OCI-LY1 (cell line): ENCODE results near the gene FEM1A.
A peak's percentile ranks its signal among the peaks of the same experiment; 100 is the strongest.
"Not testable (repeated sequence)": the region's sequence is repeated elsewhere in the genome, so short reads cannot be mapped to it uniquely, and the experiment has no call there.

ENCODE experiments used
- H2AFZ ChIP-seq: fragments of 200-600 bp; sonication (generic), shearing (Covaris generic); 2 replicates; pipeline ENCODE4 v1.6.0; 2014; ENCODE audit warnings: antibody characterized with exemption, mild to moderate bottlenecking, low read length
- H3F3A ChIP-seq: fragments of 200-600 bp; sonication (generic), shearing (Covaris generic); 2 replicates; pipeline ENCODE4 v1.6.0; 2014; ENCODE audit warnings: mild to moderate bottlenecking, antibody characterized with exemption, low read length, moderate library complexity; ENCODE audit not compliant: insufficient read depth
- H3K27ac ChIP-seq: fragments of 200-600 bp; sonication (generic); 2 replicates; pipeline ENCODE4 v1.5.1; 2014; ENCODE audit warnings: low read length, mixed run types, mild to moderate bottlenecking, low read depth; ENCODE audit not compliant: poor library complexity, severe bottlenecking
- H3K27me3 ChIP-seq: fragments of 200-600 bp; sonication (generic); 2 replicates; pipeline ENCODE4 v1.6.0; 2014; ENCODE audit warnings: antibody characterized with exemption, mild to moderate bottlenecking, low read length, moderate library complexity; ENCODE audit not compliant: insufficient read depth
- H3K36me3 ChIP-seq: fragments of 200-600 bp; sonication (generic); 2 replicates; pipeline ENCODE4 v1.6.1; 2014; ENCODE audit warnings: mild to moderate bottlenecking, antibody characterized with exemption, low read length, moderate library complexity, mixed read lengths; ENCODE audit not compliant: insufficient read depth
- H3K4me1 ChIP-seq: fragments of 200-600 bp; sonication (generic); 2 replicates; pipeline ENCODE4 v1.5.1; 2014; ENCODE audit warnings: mild to moderate bottlenecking, low read length, moderate library complexity; ENCODE audit not compliant: insufficient read depth, severe bottlenecking
- H3K4me2 ChIP-seq: fragments of 200-600 bp; sonication (generic), shearing (Covaris generic); 2 replicates; pipeline ENCODE4 v1.6.1; 2014; ENCODE audit warnings: low read length
- H3K4me3 ChIP-seq: fragments of 200-600 bp; sonication (generic); 2 replicates; pipeline ENCODE4 v1.5.1; 2014; ENCODE audit warnings: low read length, low read depth, mild to moderate bottlenecking, mixed read lengths; ENCODE audit not compliant: poor library complexity, severe bottlenecking
- H3K79me2 ChIP-seq: fragments of 200-600 bp; shearing (Covaris generic); 2 replicates; pipeline ENCODE4 v1.6.1; 2016; ENCODE audit warnings: mixed run types, low read length, mixed read lengths; ENCODE audit not compliant: insufficient read depth
- H3K9ac ChIP-seq: fragments of 200-600 bp; sonication (generic), shearing (Covaris generic); 2 replicates; pipeline ENCODE4 v1.6.1; 2014; ENCODE audit warnings: mild to moderate bottlenecking, low read length, mixed read lengths
- H3K9me2 ChIP-seq: fragments of 200-600 bp; sonication (generic), shearing (Covaris generic); 2 replicates; pipeline ENCODE4 v1.6.1; 2014; ENCODE audit warnings: low read depth, mild to moderate bottlenecking, low read length, mixed read lengths
- H3K9me3 ChIP-seq: fragments of 200-600 bp; shearing (Covaris generic); 2 replicates; pipeline ENCODE4 v1.6.1; 2014; ENCODE audit warnings: low read length, mixed read lengths
- H4K20me1 ChIP-seq: fragments of 200-600 bp; sonication (generic), shearing (Covaris generic); 2 replicates; pipeline ENCODE4 v1.6.0; 2016; ENCODE audit warnings: mild to moderate bottlenecking, low read length; ENCODE audit not compliant: insufficient read depth
- EZH2 ChIP-seq: fragments of 200-600 bp; sonication (generic), shearing (Covaris generic); IDR thresholded peaks from 2 replicates; pipeline ENCODE4 v1.8.0; 2017; ENCODE audit warnings: borderline replicate concordance, mixed run types, mild to moderate bottlenecking, antibody characterized with exemption, low read length, moderate library complexity, mixed read lengths
- TF ChIP-seq, protein P1 (sequence below): fragments of 200-600 bp; sonication (generic), shearing (Covaris generic); IDR thresholded peaks from 2 replicates; pipeline ENCODE4 v1.5.1; 2017; ENCODE audit warnings: mild to moderate bottlenecking, antibody characterized with exemption, low read length, moderate library complexity, mixed read lengths

FEM1A gene

GRCh38 chr19:4791183-4792018, at the start of gene FEM1A:
Gene FEM1A, plus strand, starts transcription at chr19:4791734. Its CDS starts 121 bp downstream, at chr19:4791855.
- H3K9me2 ChIP-seq: no peaks in the 10 kb centered on the region
- 0 out of 2 replicates have a peak within 1 kb of the TSS, but pooled peaks have one; percentile 37 for H2AFZ ChIP-seq
- no peaks in the 10 kb centered on the region for H3F3A ChIP-seq
- H3K4me2 ChIP-seq: peak within 1 kb of the TSS; percentile 79
- peaks cover 39% of the 10 kb centered on the region for H3K36me3 ChIP-seq
- peaks cover 40% of the 10 kb centered on the region for H3K4me1 ChIP-seq
- TF ChIP-seq EZH2: no peak
- TF ChIP-seq, protein P1, sequence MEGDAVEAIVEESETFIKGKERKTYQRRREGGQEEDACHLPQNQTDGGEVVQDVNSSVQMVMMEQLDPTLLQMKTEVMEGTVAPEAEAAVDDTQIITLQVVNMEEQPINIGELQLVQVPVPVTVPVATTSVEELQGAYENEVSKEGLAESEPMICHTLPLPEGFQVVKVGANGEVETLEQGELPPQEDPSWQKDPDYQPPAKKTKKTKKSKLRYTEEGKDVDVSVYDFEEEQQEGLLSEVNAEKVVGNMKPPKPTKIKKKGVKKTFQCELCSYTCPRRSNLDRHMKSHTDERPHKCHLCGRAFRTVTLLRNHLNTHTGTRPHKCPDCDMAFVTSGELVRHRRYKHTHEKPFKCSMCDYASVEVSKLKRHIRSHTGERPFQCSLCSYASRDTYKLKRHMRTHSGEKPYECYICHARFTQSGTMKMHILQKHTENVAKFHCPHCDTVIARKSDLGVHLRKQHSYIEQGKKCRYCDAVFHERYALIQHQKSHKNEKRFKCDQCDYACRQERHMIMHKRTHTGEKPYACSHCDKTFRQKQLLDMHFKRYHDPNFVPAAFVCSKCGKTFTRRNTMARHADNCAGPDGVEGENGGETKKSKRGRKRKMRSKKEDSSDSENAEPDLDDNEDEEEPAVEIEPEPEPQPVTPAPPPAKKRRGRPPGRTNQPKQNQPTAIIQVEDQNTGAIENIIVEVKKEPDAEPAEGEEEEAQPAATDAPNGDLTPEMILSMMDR: peak; percentile 98
- no peaks in the 10 kb centered on the region for H3K27me3 ChIP-seq
- peak within 1 kb of the TSS; percentile 83 for H3K4me3 ChIP-seq
- H3K79me2 ChIP-seq: peaks cover 23% of the 10 kb centered on the region
- H4K20me1 ChIP-seq: no peaks in the 10 kb centered on the region
- H3K27ac ChIP-seq: peak within 1 kb of the TSS; percentile 30
- peak within 1 kb of the TSS; percentile 94 for H3K9ac ChIP-seq
- no peaks in the 10 kb centered on the region for H3K9me3 ChIP-seq

DNA sequence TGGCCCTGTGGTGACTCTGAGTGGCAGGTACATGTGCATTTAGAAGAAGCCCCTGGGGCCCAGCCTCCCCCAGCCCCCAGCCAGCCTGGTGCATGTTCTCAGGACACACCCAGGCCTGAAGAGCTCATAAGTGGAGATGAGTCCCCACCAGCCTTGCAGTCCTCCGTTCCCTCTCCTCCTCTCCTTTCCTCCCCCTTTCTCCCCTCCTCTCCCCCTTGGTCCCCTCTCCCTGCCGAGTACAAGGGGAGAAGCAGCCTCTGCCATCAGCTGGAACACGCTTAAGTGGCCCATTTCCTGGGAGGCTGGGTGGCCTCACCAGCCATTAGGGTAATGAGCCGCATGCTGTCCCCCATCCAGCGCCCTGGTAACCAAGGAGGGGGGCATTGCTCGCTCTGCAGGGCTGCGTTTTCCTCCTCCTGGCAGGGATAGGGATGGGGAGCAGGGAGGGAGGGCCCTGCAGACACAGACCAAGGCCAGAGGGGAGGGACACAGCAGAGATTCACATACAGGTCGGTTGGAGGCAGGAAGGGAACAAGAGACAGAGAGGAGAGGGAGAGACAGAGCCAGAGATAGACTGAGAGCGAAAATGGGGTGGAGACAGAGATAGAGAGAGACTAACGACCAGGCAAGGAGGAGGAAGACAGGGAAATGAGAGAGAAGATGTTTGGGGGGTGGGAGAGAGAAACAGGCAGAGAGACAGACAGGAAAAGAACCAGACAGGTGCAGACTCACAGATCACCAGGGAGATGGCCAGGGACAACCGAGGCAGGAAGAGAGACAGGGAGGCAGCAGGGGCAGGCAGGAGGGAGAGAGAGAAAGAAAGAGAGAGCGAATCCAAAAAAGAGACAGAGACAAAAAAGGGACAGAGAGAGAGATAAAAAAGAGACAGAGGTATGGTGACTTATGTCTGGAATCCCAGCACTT, 48.5 kb upstream of the FEM1A start:
- Histone ChIP-seq H3K36me3 (no peaks in the 10 kb centered on the region), H3K9me2 (no peaks in the 10 kb centered on the region), H2AFZ (no peak overlapping the region), H4K20me1 (no peaks in the 10 kb centered on the region), H3K9ac (no peak overlapping the region), H3F3A (no peaks in the 10 kb centered on the region), H3K27ac (no peak overlapping the region), H3K27me3 (no peaks in the 10 kb centered on the region), H3K4me3 (no peak overlapping the region), H3K4me2 (no peak overlapping the region), H3K4me1 (no peaks in the 10 kb centered on the region), H3K79me2 (no peaks in the 10 kb centered on the region), H3K9me3 (no peaks in the 10 kb centered on the region)
- TF ChIP-seq, protein P1: no peak
- no peak for TF ChIP-seq EZH2

DNA sequence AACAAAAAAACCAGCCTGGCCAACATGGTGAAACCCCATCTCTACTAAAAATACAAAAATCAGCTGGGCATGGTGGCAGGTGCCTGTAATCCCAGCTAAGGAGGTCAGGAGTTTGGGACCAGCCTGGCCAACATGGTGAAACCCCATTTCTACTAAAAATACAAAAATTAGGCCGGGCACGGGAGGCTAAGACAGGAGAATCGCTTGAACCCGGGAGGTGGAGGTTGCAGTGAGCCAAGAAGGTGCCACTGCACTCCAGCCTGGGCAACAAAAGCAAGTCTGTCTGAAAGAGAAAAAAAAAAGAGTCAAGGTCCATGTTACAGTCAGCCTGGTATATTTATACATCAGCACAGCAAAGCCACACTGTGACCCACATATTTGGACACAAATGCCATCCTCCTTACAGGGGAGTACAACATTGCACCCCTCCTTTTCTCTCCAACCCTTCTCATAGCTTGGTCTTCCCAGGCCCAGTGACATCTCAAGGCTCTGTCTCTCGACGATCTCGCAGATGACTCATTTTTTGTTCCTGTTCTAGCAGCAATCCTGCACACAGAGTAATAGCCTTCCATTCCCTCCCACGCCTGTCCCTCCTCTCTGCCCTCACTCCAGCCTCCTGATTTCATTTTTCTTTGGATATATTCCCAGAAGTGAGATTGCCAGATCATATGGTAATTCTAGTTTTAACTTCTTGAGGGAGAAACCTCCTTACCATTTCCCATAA, 46.9 kb upstream of the FEM1A start:
- Histone ChIP-seq H3K9me3 (no peaks in the 10 kb centered on the region), H3K4me3 (no peak overlapping the region), H3F3A (no peaks in the 10 kb centered on the region), H3K27me3 (no peaks in the 10 kb centered on the region), H2AFZ (no peak overlapping the region), H3K4me1 (no peaks in the 10 kb centered on the region), H3K4me2 (no peak overlapping the region), H4K20me1 (no peaks in the 10 kb centered on the region), H3K36me3 (no peaks in the 10 kb centered on the region), H3K9me2 (no peaks in the 10 kb centered on the region), H3K79me2 (no peaks in the 10 kb centered on the region), H3K9ac (no peak overlapping the region), H3K27ac (no peak overlapping the region)
- TF ChIP-seq EZH2: no peak
- TF ChIP-seq, protein P1: no peak

DNA sequence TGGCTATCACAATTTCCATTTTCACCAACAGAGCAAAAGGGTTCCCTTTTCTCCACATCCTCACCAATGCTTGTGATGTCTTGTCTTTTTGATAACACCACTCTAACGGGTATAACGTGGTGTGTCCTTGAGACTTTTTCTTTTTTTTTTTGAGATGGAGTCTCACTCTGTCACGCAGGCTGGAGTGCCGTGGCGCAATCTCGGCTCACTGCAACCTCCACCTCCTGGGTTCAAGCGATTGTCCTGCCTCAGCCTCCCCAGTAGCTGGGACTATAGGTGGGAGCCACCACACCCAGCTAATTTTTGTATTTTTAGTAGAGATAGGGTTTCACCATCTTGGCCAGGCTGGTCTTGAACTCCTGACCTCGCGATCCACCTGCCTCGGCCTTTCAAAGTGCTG, 46.4 kb upstream of the FEM1A start:
- not testable (repeated sequence) for H3K9ac ChIP-seq, H3K4me3 ChIP-seq, H3K9me3 ChIP-seq, H2AFZ ChIP-seq, H3K4me1 ChIP-seq, H4K20me1 ChIP-seq, H3K36me3 ChIP-seq, H3F3A ChIP-seq, H3K27me3 ChIP-seq, H3K9me2 ChIP-seq, H3K79me2 ChIP-seq, H3K4me2 ChIP-seq, H3K27ac ChIP-seq
